ENCODE measurements around the gene CTNNBIP1. TPM values are rescaled to one million over a fixed set of nuclear protein-coding genes. Genes with fewer than 3 reads are reported as not detected.
A peak's percentile ranks its signal among the peaks of the same experiment; 100 is the strongest.

The CTNNBIP1 gene
- polyA plus RNA-seq, 1 donor (not counting 4 experiments of a cell fraction or from before 2014, with no cell fraction given): 92.3 TPM

DNA sequence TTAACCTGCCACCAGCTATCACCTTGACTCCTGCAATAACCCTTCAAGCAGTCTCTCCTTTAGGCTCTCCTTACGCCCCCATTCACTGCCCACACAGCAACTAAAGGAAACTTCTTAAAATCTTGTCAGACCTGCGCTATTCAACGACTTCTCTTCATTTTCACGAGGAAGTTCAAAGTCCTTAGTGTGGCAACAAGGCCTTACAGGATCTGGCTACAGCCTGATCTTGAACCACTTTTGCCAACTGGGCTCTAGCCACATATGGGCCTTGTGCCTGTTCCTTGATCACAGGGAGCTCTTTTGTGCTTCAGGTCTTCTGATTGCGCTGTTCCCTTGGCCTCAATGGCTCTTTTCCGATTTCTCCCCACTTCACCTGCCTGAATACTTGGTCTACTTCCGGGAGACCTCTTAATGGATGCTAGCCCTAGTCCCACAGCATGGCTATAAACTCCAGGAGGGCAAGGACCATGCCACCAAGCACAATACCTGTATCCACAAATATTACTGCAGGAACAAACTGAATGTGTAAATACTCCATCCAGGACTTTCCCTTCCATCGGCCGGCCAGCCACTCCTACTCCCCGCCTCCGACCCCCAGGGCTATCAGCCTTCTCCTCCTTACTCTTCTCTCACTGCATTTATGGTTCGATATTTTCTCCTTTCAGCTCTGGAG is 2.3 kb upstream of the CTNNBIP1 start:
- Histone ChIP-seq H3K4me3 (ENCODE audit: control insufficient read depth in 2 of 3, extremely low read depth in 1 of 3, insufficient read depth in 2 of 3, low read depth in 1 of 3, low read length in 3 of 3) (no peak overlapping the region), H3K27ac (ENCODE audit: control insufficient read depth, insufficient read depth, low read length) (no peak overlapping the region), H3K9me1 (ENCODE audit: control insufficient read depth, extremely low read depth, insufficient read depth, low read length) (no peaks in the 10 kb centered on the region), H3K4me1 (ENCODE audit: control insufficient read depth, extremely low read depth, insufficient read depth, low read length) (peaks cover 24% of the 10 kb centered on the region), H3K79me2 (ENCODE audit: control insufficient read depth, insufficient read depth, low read length) (peaks cover 12% of the 10 kb centered on the region), H3K9me3 (ENCODE audit: control insufficient read depth, low read depth, low read length) (no peaks in the 10 kb centered on the region), H3K4me2 (ENCODE audit: control insufficient read depth, extremely low read depth, insufficient read depth, low read depth, low read length) (no peak overlapping the region), H2AFZ (ENCODE audit: control insufficient read depth, low read length) (no peak overlapping the region), H3K27me3 (ENCODE audit: control insufficient read depth, extremely low read depth, insufficient read depth, low read length) (no peaks in the 10 kb centered on the region), H3K9ac (ENCODE audit: control insufficient read depth, extremely low read depth, insufficient read depth, low read length) (no peak overlapping the region), H3K36me3 (ENCODE audit: control insufficient read depth in 2 of 2, extremely low read depth in 1 of 2, insufficient read depth in 2 of 2, low read length in 2 of 2) (no peaks in the 10 kb centered on the region), H4K20me1 (ENCODE audit: control insufficient read depth, extremely low read depth, insufficient read depth, low read length) (no peaks in the 10 kb centered on the region)
- no peak for DNase-seq (ENCODE audit: low read depth, low spot score)
- dilution Hi-C loops (cut with MboI; ENCODE audit: extremely low pct_ligation_motif_present, low sequenced_read_pairs): no loop called here
- no peak for FAIRE-seq
- no peak for TF ChIP-seq EZH2 (IDR thresholded peaks at IDR 0.05; ENCODE audit: low read length)
- TF ChIP-seq, protein P1, sequence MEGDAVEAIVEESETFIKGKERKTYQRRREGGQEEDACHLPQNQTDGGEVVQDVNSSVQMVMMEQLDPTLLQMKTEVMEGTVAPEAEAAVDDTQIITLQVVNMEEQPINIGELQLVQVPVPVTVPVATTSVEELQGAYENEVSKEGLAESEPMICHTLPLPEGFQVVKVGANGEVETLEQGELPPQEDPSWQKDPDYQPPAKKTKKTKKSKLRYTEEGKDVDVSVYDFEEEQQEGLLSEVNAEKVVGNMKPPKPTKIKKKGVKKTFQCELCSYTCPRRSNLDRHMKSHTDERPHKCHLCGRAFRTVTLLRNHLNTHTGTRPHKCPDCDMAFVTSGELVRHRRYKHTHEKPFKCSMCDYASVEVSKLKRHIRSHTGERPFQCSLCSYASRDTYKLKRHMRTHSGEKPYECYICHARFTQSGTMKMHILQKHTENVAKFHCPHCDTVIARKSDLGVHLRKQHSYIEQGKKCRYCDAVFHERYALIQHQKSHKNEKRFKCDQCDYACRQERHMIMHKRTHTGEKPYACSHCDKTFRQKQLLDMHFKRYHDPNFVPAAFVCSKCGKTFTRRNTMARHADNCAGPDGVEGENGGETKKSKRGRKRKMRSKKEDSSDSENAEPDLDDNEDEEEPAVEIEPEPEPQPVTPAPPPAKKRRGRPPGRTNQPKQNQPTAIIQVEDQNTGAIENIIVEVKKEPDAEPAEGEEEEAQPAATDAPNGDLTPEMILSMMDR (optimal IDR thresholded peaks at IDR 0.05 in 1 of 3, IDR thresholded peaks at IDR 0.05 in 1 of 3, conservative IDR thresholded peaks at IDR 0.05 in 1 of 3; ENCODE audit: extremely low read depth in 1 of 3, insufficient read depth in 2 of 3, low read length in 3 of 3): no peak

DNA sequence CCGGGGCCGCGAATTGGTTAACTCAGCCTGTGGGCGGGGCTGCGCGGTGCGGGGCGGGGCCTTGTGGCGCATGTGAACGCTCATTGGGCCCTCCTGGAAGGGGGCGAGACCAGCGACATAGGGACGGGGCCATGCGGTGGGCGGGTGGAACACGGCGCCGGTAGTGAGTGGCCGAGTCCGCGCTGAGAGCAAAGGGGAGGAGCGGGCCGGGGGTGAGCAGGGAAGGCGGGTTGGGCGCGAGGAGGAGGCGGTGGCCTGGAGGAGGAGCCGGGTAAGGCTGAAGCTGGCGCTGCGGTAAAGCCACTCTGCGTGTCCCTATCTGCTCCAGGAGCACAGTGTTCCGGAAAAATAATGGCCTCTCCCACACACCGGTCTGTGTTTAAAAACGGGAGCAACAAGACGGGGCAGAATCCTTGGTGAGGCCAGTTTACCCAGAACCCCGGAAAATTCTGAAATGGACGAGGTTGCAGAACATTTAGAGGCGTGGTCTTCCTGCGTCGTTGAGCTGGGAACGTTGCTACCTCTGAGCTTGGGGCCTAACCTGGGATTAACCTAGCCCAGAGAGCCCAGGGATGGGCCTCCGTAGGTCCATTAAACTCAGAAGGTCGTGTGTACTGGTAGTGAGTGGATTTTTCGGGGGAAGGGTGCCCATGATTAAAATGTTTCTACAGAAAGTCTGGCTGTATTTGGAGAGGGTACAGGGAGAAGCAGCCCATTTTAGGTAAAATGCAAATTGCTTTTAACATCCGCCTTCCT is 532 bp upstream of the CTNNBIP1 start:
- Histone ChIP-seq H3K4me3 (ENCODE audit: control insufficient read depth in 2 of 3, extremely low read depth in 1 of 3, insufficient read depth in 2 of 3, low read depth in 1 of 3, low read length in 3 of 3) (peak overlapping the region; percentile 36 to 97 (median 86)), H3K79me2 (ENCODE audit: control insufficient read depth, insufficient read depth, low read length) (peaks cover 26% of the 10 kb centered on the region), H2AFZ (ENCODE audit: control insufficient read depth, low read length) (peak overlapping the region; percentile 95), H3K9me3 (ENCODE audit: control insufficient read depth, low read depth, low read length) (no peaks in the 10 kb centered on the region), H3K9ac (ENCODE audit: control insufficient read depth, extremely low read depth, insufficient read depth, low read length) (peak overlapping the region; percentile 88), H3K27me3 (ENCODE audit: control insufficient read depth, extremely low read depth, insufficient read depth, low read length) (no peaks in the 10 kb centered on the region), H3K4me2 (ENCODE audit: control insufficient read depth, extremely low read depth, insufficient read depth, low read depth, low read length) (peak overlapping the region; percentile 98), H3K4me1 (ENCODE audit: control insufficient read depth, extremely low read depth, insufficient read depth, low read length) (peaks cover 38% of the 10 kb centered on the region), H3K9me1 (ENCODE audit: control insufficient read depth, extremely low read depth, insufficient read depth, low read length) (no peaks in the 10 kb centered on the region), H4K20me1 (ENCODE audit: control insufficient read depth, extremely low read depth, insufficient read depth, low read length) (no peaks in the 10 kb centered on the region), H3K36me3 (ENCODE audit: control insufficient read depth in 2 of 2, extremely low read depth in 1 of 2, insufficient read depth in 2 of 2, low read length in 2 of 2) (no peaks in the 10 kb centered on the region), H3K27ac (ENCODE audit: control insufficient read depth, insufficient read depth, low read length) (peak overlapping the region; percentile 96)
- TF ChIP-seq EZH2 (IDR thresholded peaks at IDR 0.05; ENCODE audit: low read length): no peak
- TF ChIP-seq, protein P1 (optimal IDR thresholded peaks at IDR 0.05 in 1 of 3, IDR thresholded peaks at IDR 0.05 in 1 of 3, conservative IDR thresholded peaks at IDR 0.05 in 1 of 3; ENCODE audit: extremely low read depth in 1 of 3, insufficient read depth in 2 of 3, low read length in 3 of 3): no peak
- dilution Hi-C loops (cut with MboI; ENCODE audit: extremely low pct_ligation_motif_present, low sequenced_read_pairs): no loop called here
- DNase-seq (ENCODE audit: low read depth, low spot score): peak; percentile 87
- FAIRE-seq: peak; percentile 67

All from keratinocyte (primary cell).